ENCODE data around the gene SHC2. TPM values are rescaled to one million over a fixed set of nuclear protein-coding genes. Genes with fewer than 3 reads are reported as not detected.

The SHC2 gene
- total and polyA plus RNA-seq, 2 of the 8 experiments (the other 6 are each of a cell fraction or from before 2014, with no cell fraction given), result 4.4 to 7.3 TPM

DNA sequence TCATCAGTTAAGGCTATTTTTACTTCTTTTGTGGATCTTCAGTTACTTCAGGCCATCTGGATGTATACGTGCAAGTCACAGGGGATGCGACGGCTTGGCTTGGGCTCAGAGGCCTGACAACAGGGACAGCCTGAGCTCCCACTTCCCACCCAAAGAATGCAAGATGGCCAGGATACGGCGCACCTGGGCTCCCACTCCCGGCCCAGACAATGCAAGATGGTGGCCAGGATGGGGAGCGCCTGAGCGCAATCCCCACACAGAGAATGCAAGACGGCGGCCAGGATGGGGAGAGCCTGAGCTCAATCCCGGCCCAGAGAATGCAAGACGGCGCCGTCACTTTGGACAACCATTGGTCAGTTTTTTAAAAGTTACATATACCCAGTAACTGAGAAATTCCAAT, 91.0 kb downstream of the SHC2 start:
- CTCF ChIA-PET (ENCODE audit: partially characterized antibody), result interaction anchor here (0.8 to 4.6 kb wide), 3 partner anchors 15 to 38 kb away, joined by 3 to 25 read pairs (median 4); no protein-coding TSS in a partner anchor
- no peak overlapping the region for H4K8ac ChIP-seq (ENCODE audit: extremely low read depth, insufficient read depth, low read length)
- no peak overlapping the region for H3K56ac ChIP-seq (replicated peaks; ENCODE audit: insufficient read length, low read depth, low read length)
- H3K14ac ChIP-seq (ENCODE audit: insufficient read length), result no peak overlapping the region
- H3K9me3 ChIP-seq (ENCODE audit: insufficient read depth in 2 of 2, low read depth in 1 of 2, low read length in 1 of 2), result no peaks in the 10 kb centered on the region; a peak in 1 of 4 replicates
- no peak overlapping the region for H4K91ac ChIP-seq (replicated peaks; ENCODE audit: insufficient read length, low read length)
- no peak overlapping the region for H3K27ac ChIP-seq (ENCODE audit: low read depth, low read length)
- no peak for FAIRE-seq
- peaks cover 0 to 2% of the 10 kb centered on the region in 2 experiments for H4K20me1 ChIP-seq (replicated peaks in 1 of 2; ENCODE audit: control insufficient read depth in 1 of 2, insufficient read depth in 2 of 2, low read length in 2 of 2)
- H2BK5ac ChIP-seq (ENCODE audit: low read depth, low read length), result no peak overlapping the region
- no peak overlapping the region for H3K4ac ChIP-seq (replicated peaks; ENCODE audit: insufficient read length, low read depth, low read length)
- H3K23me2 ChIP-seq (ENCODE audit: low read depth, low read length), result no peaks in the 10 kb centered on the region
- no peaks in the 10 kb centered on the region for H3K79me1 ChIP-seq (ENCODE audit: low read depth, low read length)
- 99% methylated on average over 14 of the region's 14 CpGs; no CpG with 5 or more reads in 1 of the 2 experiments for WGBS, 2 experiments (ENCODE audit: extremely low coverage in 1 of 2, insufficient coverage in 1 of 2, insufficient read length in 1 of 2, insufficient replicate concordance in 2 of 2, low coverage in 1 of 2, low lambda C conversion rate in 2 of 2, missing lambda C conversion rate in 1 of 2)
- no peak overlapping the region for H4K5ac ChIP-seq (ENCODE audit: insufficient read length, low read depth, low read length)
- no peak overlapping the region for H3K9ac ChIP-seq (replicated peaks in 1 of 4; ENCODE audit: extremely low read depth in 1 of 4, low read depth in 3 of 4, low read length in 3 of 4)
- no peaks in the 10 kb centered on the region for H3K79me2 ChIP-seq (ENCODE audit: control insufficient read depth in 1 of 2, insufficient read depth in 2 of 2, low read length in 2 of 2)
- H2BK15ac ChIP-seq (ENCODE audit: low read length), result no peak overlapping the region
- no peak for DNase-seq (ENCODE audit: low read depth in 1 of 2, low spot score in 2 of 2)
- no peak overlapping the region for H2AFZ ChIP-seq (ENCODE audit: low read length)
- no peak overlapping the region for H3K4me2 ChIP-seq (ENCODE audit: insufficient read depth in 1 of 2, low read depth in 2 of 2, low read length in 2 of 2)
- H3K18ac ChIP-seq (ENCODE audit: extremely low read depth, low read length), result no peak overlapping the region
- no peak overlapping the region for H3K4me3 ChIP-seq (ENCODE audit: extremely low read depth in 1 of 4, insufficient read depth in 2 of 4, low read depth in 3 of 4, low read length in 4 of 4)
- POLR2A ChIA-PET (ENCODE audit: partially characterized antibody), result no interaction called here
- H3K36me3 ChIP-seq (ENCODE audit: control insufficient read depth in 2 of 4, insufficient read depth in 4 of 4, low read length in 3 of 4), result no peaks in the 10 kb centered on the region
- H3K23ac ChIP-seq (ENCODE audit: insufficient read length), result no peak overlapping the region
- no peak for TF ChIP-seq CTCF (IDR thresholded peaks at IDR 0.05; ENCODE audit: control extremely low read depth in 1 of 3, insufficient read depth in 1 of 3, low read depth in 1 of 3, low read length in 3 of 3)
- TF ChIP-seq SRF (IDR thresholded peaks at IDR 0.05; ENCODE audit: low read depth, low read length), result no peak
- TF ChIP-seq ZNF274 (IDR thresholded peaks at IDR 0.05; ENCODE audit: borderline replicate concordance, extremely low read depth, low read length), result no peak
- no peak for TF ChIP-seq NRF1 (IDR thresholded peaks at IDR 0.05; ENCODE audit: low read depth, low read length)
- TF ChIP-seq KDM1A (IDR thresholded peaks at IDR 0.05; ENCODE audit: borderline replicate concordance, low read length), result no peak
- no peak for TF ChIP-seq RFX5 (IDR thresholded peaks at IDR 0.05; ENCODE audit: borderline replicate concordance, low read depth, low read length)
- no peak for TF ChIP-seq SP4 (IDR thresholded peaks at IDR 0.05; ENCODE audit: low read length)
- H2BK20ac ChIP-seq (ENCODE audit: low read length), result no peak overlapping the region
- H3K4me1 ChIP-seq (replicated peaks in 1 of 4; ENCODE audit: control insufficient read depth in 3 of 4, insufficient read depth in 4 of 4, low read length in 3 of 4), result no peaks in the 10 kb centered on the region
- H2BK120ac ChIP-seq (replicated peaks; ENCODE audit: low read depth, low read length), result no peak overlapping the region
- H3K27me3 ChIP-seq (replicated peaks in 1 of 4; ENCODE audit: control insufficient read depth in 3 of 4, extremely low read depth in 1 of 4, insufficient read depth in 3 of 4, low read length in 3 of 4), result no peaks in the 10 kb centered on the region
- no peak overlapping the region for H2AK5ac ChIP-seq (ENCODE audit: low read depth, low read length)
- H2BK12ac ChIP-seq (ENCODE audit: low read depth, low read length), result no peak overlapping the region

Measured in H1 (cell line).